Measurements from ENCODE around the gene THAP4.

DNA sequence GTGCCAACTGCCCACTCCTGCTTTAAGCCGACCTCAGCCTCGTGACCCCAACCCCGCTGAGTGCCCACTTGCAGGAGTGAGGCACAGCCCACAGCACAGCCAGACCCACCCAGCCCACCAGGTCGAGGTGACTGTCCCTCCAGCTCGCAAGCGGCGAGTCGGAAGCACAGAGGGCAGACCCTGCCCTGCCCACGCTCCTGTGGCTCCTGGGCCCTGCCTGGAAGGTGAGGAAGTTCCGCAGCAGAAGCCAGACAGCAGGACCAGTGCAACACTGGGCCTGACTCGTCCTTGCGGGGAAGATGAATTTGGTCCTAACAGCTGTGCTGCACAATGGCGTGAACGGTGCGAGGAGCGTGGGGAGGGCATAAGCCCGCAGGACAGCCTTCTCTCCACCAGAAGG lies 39.7 kb upstream of the THAP4 start:
- TF ChIP-seq, protein P1, sequence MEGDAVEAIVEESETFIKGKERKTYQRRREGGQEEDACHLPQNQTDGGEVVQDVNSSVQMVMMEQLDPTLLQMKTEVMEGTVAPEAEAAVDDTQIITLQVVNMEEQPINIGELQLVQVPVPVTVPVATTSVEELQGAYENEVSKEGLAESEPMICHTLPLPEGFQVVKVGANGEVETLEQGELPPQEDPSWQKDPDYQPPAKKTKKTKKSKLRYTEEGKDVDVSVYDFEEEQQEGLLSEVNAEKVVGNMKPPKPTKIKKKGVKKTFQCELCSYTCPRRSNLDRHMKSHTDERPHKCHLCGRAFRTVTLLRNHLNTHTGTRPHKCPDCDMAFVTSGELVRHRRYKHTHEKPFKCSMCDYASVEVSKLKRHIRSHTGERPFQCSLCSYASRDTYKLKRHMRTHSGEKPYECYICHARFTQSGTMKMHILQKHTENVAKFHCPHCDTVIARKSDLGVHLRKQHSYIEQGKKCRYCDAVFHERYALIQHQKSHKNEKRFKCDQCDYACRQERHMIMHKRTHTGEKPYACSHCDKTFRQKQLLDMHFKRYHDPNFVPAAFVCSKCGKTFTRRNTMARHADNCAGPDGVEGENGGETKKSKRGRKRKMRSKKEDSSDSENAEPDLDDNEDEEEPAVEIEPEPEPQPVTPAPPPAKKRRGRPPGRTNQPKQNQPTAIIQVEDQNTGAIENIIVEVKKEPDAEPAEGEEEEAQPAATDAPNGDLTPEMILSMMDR (IDR thresholded peaks at IDR 0.05; ENCODE audit: low read depth, low read length) = no peak
- TF ChIP-seq EZH2phosphoT487 (IDR thresholded peaks at IDR 0.05; ENCODE audit: low read depth) = no peak
